H1 (cell line): Measurements from ENCODE around the gene PAIP1. TPM values are rescaled to one million over a fixed set of nuclear protein-coding genes. Genes with fewer than 3 reads are reported as not detected.

Experiments used
- CTCF ChIA-PET: fragments of 300-600 bp; sonication (Branson Sonifier 250); formaldehyde crosslinking; loops from one replicate; lab custom pipeline; 2021; ENCODE audit not compliant: partially characterized antibody; lab: Charles Lee
- POLR2A ChIA-PET: fragments of 300-600 bp; sonication (Branson Sonifier 250); formaldehyde crosslinking; loops from one replicate; lab custom pipeline; 2021; ENCODE audit warnings: inconsistent platforms; ENCODE audit not compliant: partially characterized antibody; lab: Charles Lee
- DNase-seq, 2 experiments: peaks; one replicate each; pipeline versions ENCODE4 v3.0.0 to v3.0.0-alpha.2; 2010 to 2022; ENCODE audit warnings: low spot score in 2 of 2, low read depth in 1 of 2, mixed read lengths in 1 of 2
- FAIRE-seq: peaks from 2 replicates; lab custom pipeline; 2011; peaks lifted over from hg19 to GRCh38; lab: Jason Lieb, UNC
- H2AFZ ChIP-seq: 2 replicates; pipeline ENCODE4 v1.8.1; 2012; ENCODE audit warnings: low read length, inconsistent platforms
- H2AK5ac ChIP-seq: 2 replicates; pipeline ENCODE4 v1.6.1; 2013; ENCODE audit warnings: low read depth, low read length
- H2BK120ac ChIP-seq: replicated peaks from 2 replicates; pipeline ENCODE3; 2013; ENCODE audit warnings: low read depth, low read length, inconsistent platforms
- H2BK12ac ChIP-seq: 2 replicates; pipeline ENCODE4 v1.6.1; 2013; ENCODE audit warnings: low read depth, low read length
- H2BK15ac ChIP-seq: 2 replicates; pipeline ENCODE4 v1.6.1; 2013; ENCODE audit warnings: low read length
- H2BK20ac ChIP-seq: 2 replicates; pipeline ENCODE4 v1.6.1; 2013; ENCODE audit warnings: low read length
- H2BK5ac ChIP-seq: 2 replicates; pipeline ENCODE4 v1.6.1; 2013; ENCODE audit warnings: low read depth, low read length
- H3K14ac ChIP-seq: 2 replicates; pipeline ENCODE4 v1.6.1; 2013; ENCODE audit warnings: inconsistent platforms; ENCODE audit not compliant: insufficient read length
- H3K18ac ChIP-seq: 2 replicates; pipeline ENCODE4 v1.6.1; 2013; ENCODE audit warnings: low read length; ENCODE audit errors: extremely low read depth
- H3K23ac ChIP-seq: 2 replicates; pipeline ENCODE4 v1.6.1; 2013; ENCODE audit warnings: inconsistent platforms; ENCODE audit not compliant: insufficient read length
- H3K23me2 ChIP-seq: 2 replicates; pipeline ENCODE4 v1.6.1; 2013; ENCODE audit warnings: low read depth, low read length
- H3K27ac ChIP-seq: 2 replicates; pipeline ENCODE4 v1.6.1; 2011; ENCODE audit warnings: low read depth, low read length, inconsistent platforms
- H3K27me3 ChIP-seq, 4 experiments: replicated peaks in 1 of 4; 1 replicate in 1 of 4; 2 replicates in 3 of 4; pipeline versions ENCODE4 v1.6.1 to v1.8.1; 2011 to 2013; ENCODE audit warnings: low read length in 3 of 4, mild to moderate bottlenecking in 3 of 4, inconsistent platforms in 2 of 4, mixed read lengths in 2 of 4, moderate library complexity in 1 of 4; ENCODE audit not compliant: control insufficient read depth in 3 of 4, insufficient read depth in 3 of 4; ENCODE audit errors: extremely low read depth in 1 of 4
- H3K36me3 ChIP-seq, 4 experiments: 2 replicates each; pipeline versions ENCODE4 v1.6.1 to v1.8.1; 2011 to 2013; ENCODE audit warnings: mild to moderate bottlenecking in 4 of 4, low read length in 3 of 4, moderate library complexity in 2 of 4, control low read depth in 1 of 4, inconsistent platforms in 1 of 4; ENCODE audit not compliant: insufficient read depth in 4 of 4, control insufficient read depth in 2 of 4
- H3K4ac ChIP-seq: replicated peaks from 2 replicates; pipeline ENCODE3; 2013; ENCODE audit warnings: low read length, low read depth, mixed read lengths, inconsistent platforms; ENCODE audit not compliant: insufficient read length
- H3K4me1 ChIP-seq, 4 experiments: replicated peaks in 1 of 4; 1 replicate in 1 of 4; 2 replicates in 3 of 4; pipeline versions ENCODE4 v1.6.1 to v1.8.1; 2011 to 2013; ENCODE audit warnings: low read length in 3 of 4, inconsistent platforms in 2 of 4, mixed read lengths in 1 of 4; ENCODE audit not compliant: insufficient read depth in 4 of 4, control insufficient read depth in 3 of 4
- H3K4me2 ChIP-seq, 2 experiments: 2 replicates each; pipeline versions ENCODE4 v1.6.1 to v1.8.1; 2011 to 2013; ENCODE audit warnings: low read depth in 2 of 2, low read length in 2 of 2, control low read depth in 1 of 2, inconsistent platforms in 1 of 2, mild to moderate bottlenecking in 1 of 2; ENCODE audit not compliant: insufficient read depth in 1 of 2
- H3K4me3 ChIP-seq, 4 experiments: fragments of 200-600, 300-600 bp in 1 of 4; sonication (generic), shearing (Covaris generic), sonication (Bioruptor Twin) in 1 of 4; 2 replicates each; pipeline versions ENCODE4 v1.5.1 to v1.8.1; 2011 to 2016; ENCODE audit warnings: low read length in 4 of 4, low read depth in 3 of 4, control low read depth in 2 of 4, inconsistent platforms in 2 of 4, mild to moderate bottlenecking in 2 of 4, mixed read lengths in 1 of 4, moderate library complexity in 1 of 4; ENCODE audit not compliant: insufficient read depth in 2 of 4; ENCODE audit errors: extremely low read depth in 1 of 4
- H3K56ac ChIP-seq: replicated peaks from 2 replicates; pipeline ENCODE3; 2013; ENCODE audit warnings: low read depth, mild to moderate bottlenecking, mixed read lengths, low read length, inconsistent platforms; ENCODE audit not compliant: insufficient read length
- H3K79me1 ChIP-seq: 2 replicates; pipeline ENCODE4 v1.6.1; 2013; ENCODE audit warnings: low read depth, low read length, control low read depth
- H3K79me2 ChIP-seq, 2 experiments: 2 replicates each; pipeline versions ENCODE4 v1.6.1 to v1.8.1; 2012 to 2013; ENCODE audit warnings: low read length in 2 of 2, mild to moderate bottlenecking in 2 of 2, inconsistent platforms in 1 of 2; ENCODE audit not compliant: insufficient read depth in 2 of 2, control insufficient read depth in 1 of 2
- H3K9ac ChIP-seq, 4 experiments: replicated peaks in 1 of 4; 1 replicate in 1 of 4; 2 replicates in 3 of 4; pipeline versions ENCODE4 v1.6.1 to v1.8.1; 2011 to 2013; ENCODE audit warnings: low read depth in 3 of 4, low read length in 3 of 4, control low read depth in 2 of 4, mild to moderate bottlenecking in 2 of 4, moderate library complexity in 2 of 4, inconsistent platforms in 1 of 4; ENCODE audit errors: extremely low read depth in 1 of 4
- H3K9me3 ChIP-seq, 2 experiments: 2 replicates each; pipeline versions ENCODE4 v1.6.1 to v1.8.1; 2012 to 2013; ENCODE audit warnings: mild to moderate bottlenecking in 2 of 2, moderate library complexity in 2 of 2, control low read depth in 1 of 2, inconsistent platforms in 1 of 2, low read depth in 1 of 2, low read length in 1 of 2, mixed read lengths in 1 of 2; ENCODE audit not compliant: insufficient read depth in 2 of 2
- H4K20me1 ChIP-seq, 2 experiments: replicated peaks in 1 of 2; 2 replicates each; pipeline versions ENCODE3 to v1.8.1; 2011 to 2013; ENCODE audit warnings: inconsistent platforms in 2 of 2, low read length in 2 of 2, mild to moderate bottlenecking in 1 of 2; ENCODE audit not compliant: insufficient read depth in 2 of 2, control insufficient read depth in 1 of 2
- H4K5ac ChIP-seq: 2 replicates; pipeline ENCODE4 v1.6.1; 2013; ENCODE audit warnings: low read length, low read depth, mixed read lengths, inconsistent platforms; ENCODE audit not compliant: insufficient read length
- H4K8ac ChIP-seq: 2 replicates; pipeline ENCODE4 v1.8.0; 2013; ENCODE audit warnings: mild to moderate bottlenecking, moderate library complexity, low read length, inconsistent platforms; ENCODE audit not compliant: insufficient read depth; ENCODE audit errors: extremely low read depth
- H4K91ac ChIP-seq: replicated peaks from 2 replicates; pipeline ENCODE3; 2013; ENCODE audit warnings: low read length, mixed read lengths, inconsistent platforms; ENCODE audit not compliant: insufficient read length
- CTBP2 ChIP-seq: IDR thresholded peaks from 2 replicates; pipeline ENCODE4 v1.7.0; 2011; ENCODE audit warnings: borderline replicate concordance, mild to moderate bottlenecking, moderate library complexity, mixed read lengths, low read length; ENCODE audit not compliant: insufficient read depth, insufficient read length
- KDM4A ChIP-seq: IDR thresholded peaks from one replicate; pipeline ENCODE4 v1.7.1; 2012; ENCODE audit warnings: low read depth, mild to moderate bottlenecking, moderate library complexity, low read length, inconsistent platforms; ENCODE audit not compliant: severe bottlenecking
- RXRA ChIP-seq: IDR thresholded peaks from 2 replicates; pipeline ENCODE4 v1.6.1; 2011; ENCODE audit warnings: low read depth, mild to moderate bottlenecking, low read length, moderate library complexity; ENCODE audit not compliant: insufficient read depth
- SAP30 ChIP-seq: fragments of 300-600 bp; sonication (generic); IDR thresholded peaks from 2 replicates; pipeline ENCODE4 v1.7.1; 2012; ENCODE audit warnings: low read length, moderate library complexity, mild to moderate bottlenecking, inconsistent platforms; ENCODE audit not compliant: insufficient read depth, insufficient replicate concordance
- TAF1 ChIP-seq: IDR thresholded peaks from 2 replicates; pipeline ENCODE4 v1.6.1; 2011; ENCODE audit warnings: mild to moderate bottlenecking, low read depth, low read length
- TAF7 ChIP-seq: optimal IDR thresholded peaks from 2 replicates; pipeline ENCODE3; 2011; ENCODE audit warnings: low read depth, mild to moderate bottlenecking, inconsistent platforms, low read length, moderate library complexity, borderline replicate concordance
- polyA plus RNA-seq, 7 experiments: library from polyadenylated mRNA; depleted of rRNA in 3 of 7; stranded (reverse) in 5 of 7; unstranded in 2 of 7; fragments of >200 nt in 5 of 7; fragments of 200-250 nt in 2 of 7; gene quantifications; 1 replicate in 5 of 7; 2 replicates in 1 of 7; 4 replicates in 1 of 7; pipeline versions ENCODE4 v1.2.1 to v1.2.3, GENCODE V29; 2011 to 2013; ENCODE audit warnings: missing spikeins in 2 of 7, mixed read lengths in 2 of 7
- total RNA-seq: library from RNA; stranded (reverse); fragmentation: NEBNext Ultra II Directional; extraction: Animal tissue kit (Norgen Biotek cat#: 25700); gene quantifications from 2 replicates; pipeline ENCODE4 v1.2.1, GENCODE V29; 2021

The PAIP1 gene
- total and polyA plus RNA-seq, 2 of the 8 experiments (the other 6 are each of a cell fraction or from before 2014, with no cell fraction given) = 62.9 to 89.5 TPM

DNA sequence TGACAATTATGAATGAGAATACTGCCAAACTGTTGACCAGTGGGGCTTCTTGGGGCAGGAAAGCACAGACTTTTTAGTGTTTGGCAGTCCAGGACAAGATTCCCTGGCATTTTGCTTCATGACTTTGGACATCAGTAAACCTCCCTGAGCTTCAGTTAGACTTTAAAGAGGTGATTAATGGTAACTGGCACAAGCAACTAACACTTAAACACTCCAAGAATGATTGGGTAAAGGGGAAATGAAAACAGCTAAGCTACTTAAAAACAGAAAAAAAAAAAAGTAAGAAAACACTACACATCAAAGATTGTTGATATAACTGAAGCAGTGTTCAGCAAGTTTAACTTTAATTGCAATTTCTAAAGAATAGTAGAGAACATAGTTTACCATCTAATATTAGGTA lies 13.4 kb downstream of the PAIP1 start:
- no peak overlapping the region for H3K18ac ChIP-seq
- no peak overlapping the region for H3K23ac ChIP-seq
- no peak overlapping the region for H3K56ac ChIP-seq
- no peak overlapping the region for H4K91ac ChIP-seq
- H3K4me2 ChIP-seq = no peak overlapping the region
- no peak overlapping the region for H2BK120ac ChIP-seq
- no peak overlapping the region for H2BK5ac ChIP-seq
- H3K79me1 ChIP-seq = no peaks in the 10 kb centered on the region; the same call in 1 of the 2 replicates
- no peak overlapping the region for H2AFZ ChIP-seq
- H3K27me3 ChIP-seq = no peaks in the 10 kb centered on the region
- no peaks in the 10 kb centered on the region for H3K4me1 ChIP-seq
- H3K23me2 ChIP-seq = no peaks in the 10 kb centered on the region
- TF ChIP-seq CTBP2 (no peak), TAF7 (no peak), RXRA (no peak), SAP30 (no peak), KDM4A (no peak), TAF1 (no peak)
- TF ChIP-seq, all 59 proteins: peak for 0
- H3K27ac ChIP-seq = no peak overlapping the region
- no peak overlapping the region for H4K5ac ChIP-seq
- H3K4me3 ChIP-seq = no peak overlapping the region
- no peak for DNase-seq
- H3K79me2 ChIP-seq = peaks cover 0 to 5% of the 10 kb centered on the region in 2 experiments; a peak in 2 of 4 replicates
- no peak overlapping the region for H4K8ac ChIP-seq
- H3K14ac ChIP-seq = no peak overlapping the region
- H3K9ac ChIP-seq = no peak overlapping the region
- peaks cover 3 to 4% of the 10 kb centered on the region in 2 experiments for H4K20me1 ChIP-seq
- H2BK15ac ChIP-seq = no peak overlapping the region
- no peaks in the 10 kb centered on the region for H3K9me3 ChIP-seq
- H3K4ac ChIP-seq = no peak overlapping the region
- H2BK12ac ChIP-seq = no peak overlapping the region
- CTCF ChIA-PET = interaction anchor here (0.6 kb wide), 1 partner anchor 103 kb away, joined by 3 read pairs; no protein-coding TSS in a partner anchor
- no peak overlapping the region for H2AK5ac ChIP-seq
- POLR2A ChIA-PET = interaction anchor here (1.4 to 2.8 kb wide), 3 partner anchors 11 to 60 kb away, joined by 5 to 26 read pairs (median 7); partner anchors contain the start of gene NNT
- H3K36me3 ChIP-seq = peaks cover 21 to 84% (median 53%) of the 10 kb centered on the region in 4 experiments
- FAIRE-seq = no peak
- H2BK20ac ChIP-seq = no peak overlapping the region
